GM19035 (cell line): ENCODE results near the gene FNTB.

Experiments used
- ATAC-seq: cut with Tn5 transposase; IDR thresholded peaks from one replicate; pipeline ENCODE4 v1.9.1; 2021; ENCODE audit not compliant: unreplicated experiment

FNTB gene

DNA sequence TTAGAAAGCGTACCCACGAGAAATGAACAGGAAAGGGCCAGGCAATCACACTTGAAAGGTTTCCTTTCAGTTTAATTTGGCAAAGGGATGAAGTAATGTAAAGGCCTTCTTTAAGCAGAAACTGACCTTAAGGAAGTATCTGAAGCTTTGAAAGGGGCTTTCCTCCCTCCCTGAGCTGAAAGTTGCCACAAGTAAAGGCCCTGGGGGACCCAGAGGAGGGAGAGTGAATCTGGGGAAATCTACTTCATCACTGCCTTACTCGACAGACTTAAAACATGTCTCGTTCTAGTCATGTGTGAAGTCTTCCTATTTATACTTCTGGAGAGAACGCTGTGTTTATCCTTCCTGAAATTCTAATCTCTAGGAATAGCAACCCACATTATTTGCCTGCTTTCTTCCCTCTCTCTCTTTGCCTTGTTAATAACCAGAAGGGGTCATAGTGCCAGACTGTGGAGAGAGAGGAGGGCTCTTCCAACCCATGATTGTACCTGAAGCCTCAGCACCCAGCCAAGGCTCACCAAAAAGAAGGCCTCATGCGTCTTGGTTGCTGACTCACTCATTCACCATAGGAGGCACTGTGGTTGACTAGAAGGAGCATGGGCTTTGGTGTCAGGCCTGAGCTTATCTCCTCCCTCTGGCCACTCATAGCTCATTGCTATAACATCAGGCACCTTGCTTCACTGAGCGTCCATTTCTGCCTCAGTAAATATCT, 33.9 kb upstream of the FNTB start:
- ATAC-seq: no peak

DNA sequence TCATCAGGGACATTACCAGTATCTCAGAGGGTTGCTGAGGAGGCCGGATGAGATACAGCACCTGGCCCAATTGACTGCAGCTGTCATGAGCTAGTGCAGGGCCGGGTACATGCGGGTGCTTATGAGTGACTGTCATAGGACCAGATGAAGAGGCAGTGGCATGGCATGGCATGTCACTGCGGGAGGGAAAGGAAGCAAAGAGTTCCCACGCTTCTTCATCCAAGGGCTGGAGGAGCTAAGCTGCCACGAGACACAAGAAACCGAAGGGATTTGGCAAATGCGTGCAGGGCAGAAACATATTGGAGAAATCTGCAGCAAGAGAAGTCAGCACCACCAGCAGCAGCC, 33.4 kb upstream of the FNTB start:
- no peak for ATAC-seq

DNA sequence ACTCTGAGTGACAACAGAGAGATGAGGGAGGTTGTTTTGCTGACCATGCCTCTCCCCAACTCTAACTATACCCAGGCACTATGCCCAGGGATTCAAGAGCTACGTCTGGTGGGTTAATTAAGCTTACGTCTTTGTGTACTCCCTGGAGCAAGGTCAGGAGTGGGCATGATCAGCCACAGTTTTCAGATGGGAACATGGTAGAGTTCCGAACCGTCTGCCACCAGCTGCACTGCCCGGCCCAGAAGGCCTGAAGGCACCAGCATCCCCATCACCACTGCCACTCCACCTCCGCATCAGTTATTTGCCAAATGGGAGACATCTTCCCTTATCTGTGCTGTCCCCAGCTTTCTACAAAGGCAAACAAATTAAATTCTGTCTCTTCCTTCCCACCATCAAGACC, 33.0 kb upstream of the FNTB start:
- ATAC-seq: no peak

DNA sequence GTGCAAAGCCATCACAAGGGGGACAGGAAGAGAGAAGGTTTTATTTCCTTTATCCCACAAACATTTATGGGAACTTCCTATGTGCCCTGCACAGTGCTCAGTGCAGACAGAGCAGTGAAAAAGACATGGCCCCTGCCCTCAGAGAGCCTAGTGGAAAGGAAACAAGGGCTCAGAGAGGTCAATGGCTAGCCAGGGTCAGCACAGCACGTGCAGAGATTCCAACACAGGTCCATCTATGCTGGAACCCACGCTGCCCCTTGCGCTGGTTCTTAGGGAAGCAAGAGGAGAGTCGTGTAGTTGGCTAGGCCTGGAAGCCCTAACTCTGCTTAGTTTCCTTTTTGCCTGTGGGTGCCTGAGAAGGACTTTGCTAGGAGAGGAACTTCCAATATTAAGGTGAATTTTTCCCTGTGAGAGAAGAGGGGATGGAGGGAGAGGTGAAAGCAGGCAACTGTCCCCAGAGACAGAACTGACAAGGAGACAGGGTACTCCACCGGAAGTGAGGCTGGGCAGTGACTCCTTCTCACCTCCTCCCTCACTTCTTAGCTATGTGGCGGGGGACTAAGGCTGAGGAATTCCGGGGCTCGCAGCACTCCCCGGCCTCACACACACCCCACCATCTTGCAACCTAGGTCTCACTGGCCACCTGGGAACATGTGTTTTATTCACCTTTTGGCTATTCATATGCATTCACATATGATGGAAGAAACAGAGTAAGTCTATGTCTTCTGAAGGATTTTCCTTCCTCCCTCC, 32.0 kb upstream of the FNTB start:
- ATAC-seq: no peak

DNA sequence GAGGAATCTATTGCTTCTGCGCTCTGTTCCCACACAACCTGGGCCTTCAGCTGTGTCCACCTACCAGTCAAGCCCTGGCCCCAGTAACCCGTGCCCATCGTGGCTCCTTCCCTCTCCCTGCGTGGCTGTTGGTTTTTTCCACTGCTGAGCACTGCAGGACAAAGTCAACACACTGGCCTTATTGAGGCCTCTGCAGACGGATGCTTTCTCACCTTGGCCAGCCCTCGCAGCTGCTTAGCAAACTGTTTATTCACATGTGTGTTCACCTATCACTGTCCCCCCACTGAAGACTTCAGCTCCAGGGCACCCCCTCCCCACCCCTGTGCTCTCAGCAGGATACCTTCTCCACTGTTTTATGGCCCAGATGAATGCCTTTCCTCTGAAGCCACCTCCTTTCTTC, 31.4 kb upstream of the FNTB start:
- no peak for ATAC-seq

DNA sequence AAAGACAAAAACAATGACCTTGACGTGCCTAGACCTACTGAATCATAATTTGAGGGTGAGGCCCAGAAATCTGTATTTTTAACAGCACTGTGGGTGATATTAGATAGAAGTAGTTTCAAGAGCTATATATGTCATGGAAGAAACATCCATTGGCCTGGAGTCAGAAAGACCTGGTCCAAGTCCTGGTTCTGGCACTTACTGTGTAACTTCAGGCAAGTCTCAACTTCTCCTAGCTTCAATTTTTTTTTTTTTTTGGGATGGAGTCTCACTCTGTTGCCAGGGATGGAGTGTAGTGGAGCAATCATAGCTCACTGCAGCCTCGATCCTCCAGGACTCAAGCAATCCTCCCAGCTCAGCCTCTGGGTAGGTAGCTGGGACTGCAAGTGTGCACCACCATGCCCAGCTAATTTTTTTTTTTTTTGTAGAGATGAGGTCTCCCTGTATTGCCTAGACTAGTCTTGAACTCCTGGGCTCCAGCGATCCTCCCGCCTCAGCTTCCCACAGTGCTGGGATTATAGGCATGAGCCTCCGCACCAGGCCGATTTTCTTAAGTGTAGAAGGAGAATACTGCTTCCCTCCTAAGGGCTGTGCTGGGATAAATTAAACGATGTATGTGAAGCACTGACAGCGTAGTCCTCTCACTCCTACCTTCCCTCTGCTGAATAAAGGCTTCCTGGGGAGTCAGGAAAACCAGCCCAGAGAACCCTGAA, 29.8 kb upstream of the FNTB start:
- ATAC-seq: no peak

DNA sequence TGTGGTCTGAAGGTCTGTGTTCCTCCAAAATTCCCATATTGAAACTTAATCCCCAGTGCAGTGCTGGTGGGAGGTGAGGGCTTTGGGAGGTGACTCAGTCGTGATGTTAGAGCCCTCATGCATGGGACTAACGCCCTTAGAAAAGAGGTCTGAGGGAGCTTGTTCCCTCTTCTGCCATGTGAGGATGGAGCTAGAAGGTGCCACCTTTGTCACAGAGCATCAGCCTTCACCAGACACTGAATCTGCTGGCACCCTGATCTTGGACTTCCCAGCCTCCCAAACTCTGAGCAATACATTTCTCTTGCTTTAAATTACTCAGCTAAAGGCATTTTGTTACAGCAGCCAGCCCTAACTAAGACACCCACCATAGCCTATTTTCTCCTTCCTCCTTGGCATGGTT, 28.5 kb upstream of the FNTB start:
- no peak for ATAC-seq

DNA sequence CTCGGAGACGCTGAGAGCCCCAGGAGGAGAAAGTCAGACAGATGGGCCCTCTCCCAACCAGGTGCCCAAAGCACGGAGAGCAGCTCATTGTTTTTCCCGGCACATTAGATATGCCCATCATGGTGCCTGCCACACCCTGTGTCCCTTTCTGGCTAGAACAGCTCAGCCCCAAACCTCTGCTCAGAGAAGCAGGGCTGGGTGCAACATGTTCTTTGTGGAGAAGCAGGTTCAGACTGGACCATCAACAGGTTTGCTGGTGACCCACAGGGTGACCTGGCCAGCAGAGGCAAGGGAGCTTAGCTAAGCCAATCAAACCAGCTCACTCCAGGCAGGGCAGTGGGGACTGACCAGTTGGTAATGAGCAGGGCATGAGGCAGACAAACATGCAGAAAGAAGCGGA, 28.0 kb upstream of the FNTB start:
- ATAC-seq: no peak

DNA sequence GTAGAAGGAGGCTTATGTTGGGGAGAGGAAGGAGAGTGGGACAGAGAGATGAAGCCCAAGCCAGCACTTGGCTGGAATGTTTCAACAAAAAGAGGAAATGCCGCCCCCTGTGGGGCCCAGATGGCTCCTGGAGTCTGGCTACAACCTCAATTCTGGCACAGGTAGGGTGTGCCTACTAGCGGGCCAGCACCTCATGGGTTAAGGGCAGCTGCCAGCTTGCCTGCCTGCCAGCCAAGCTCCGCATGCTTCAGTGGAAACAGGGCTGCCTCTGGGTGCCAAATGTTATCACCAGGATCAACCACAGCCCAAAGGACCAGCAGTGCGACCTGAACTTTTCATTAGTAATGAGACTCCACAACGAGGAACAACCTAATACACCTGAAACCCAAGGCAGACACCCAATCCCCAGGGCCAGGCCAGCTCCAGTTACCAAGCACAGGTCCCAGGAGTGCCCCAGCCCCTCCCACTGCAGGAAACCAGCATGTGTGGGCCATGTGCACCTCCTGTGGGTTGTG, 25.9 kb upstream of the FNTB start:
- ATAC-seq: no peak

DNA sequence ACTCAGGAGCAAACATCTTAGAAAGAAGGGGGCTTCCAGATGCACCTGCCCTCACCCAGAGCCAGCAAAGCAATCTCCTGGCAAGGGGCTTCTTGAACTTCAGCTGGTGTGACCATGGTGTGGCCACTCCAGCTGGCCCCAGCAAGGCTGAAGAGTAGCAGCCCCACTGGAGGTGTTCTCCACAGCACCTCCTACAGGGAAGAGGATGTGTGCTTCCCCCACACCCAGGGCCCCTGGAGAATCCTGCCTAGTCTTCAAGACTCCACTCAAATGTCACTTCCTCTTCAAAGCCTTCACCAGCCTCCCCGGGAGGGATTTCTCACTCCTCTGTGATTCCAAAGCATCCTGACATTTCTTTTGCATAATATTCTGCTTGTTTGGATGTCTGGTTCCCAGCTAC, 23.1 kb upstream of the FNTB start:
- no peak for ATAC-seq

DNA sequence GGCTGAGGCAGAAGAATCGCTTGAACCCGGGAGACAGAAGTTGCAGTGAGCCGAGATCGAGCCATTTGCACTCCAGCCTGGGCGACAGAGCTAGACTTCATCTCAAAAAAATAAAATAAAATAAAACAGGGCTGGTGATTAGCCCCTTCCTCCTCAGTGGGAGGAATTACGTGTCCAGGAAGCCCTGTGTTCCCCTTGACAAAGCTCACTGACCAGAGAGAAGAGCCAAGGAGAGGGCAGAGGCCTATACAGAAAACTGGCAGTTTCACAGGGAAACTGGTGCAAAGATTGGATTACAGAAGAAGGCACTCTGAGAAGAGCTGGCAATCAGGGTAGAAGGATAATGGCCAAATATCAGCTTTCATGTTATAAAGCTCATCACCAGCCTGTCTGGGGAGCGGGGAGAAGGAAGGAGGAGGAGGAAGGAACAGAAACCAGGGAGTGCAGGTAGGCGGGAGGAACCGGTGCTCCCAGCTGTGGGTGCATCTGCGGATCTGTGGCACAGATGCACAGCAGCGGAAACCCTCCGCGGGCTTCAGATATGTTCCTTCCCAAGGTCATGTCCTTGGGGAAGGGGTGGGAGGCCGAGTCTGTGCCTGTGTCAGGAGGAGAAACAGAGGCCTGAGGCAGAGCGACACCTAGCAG, 21.2 kb upstream of the FNTB start:
- ATAC-seq: no peak

DNA sequence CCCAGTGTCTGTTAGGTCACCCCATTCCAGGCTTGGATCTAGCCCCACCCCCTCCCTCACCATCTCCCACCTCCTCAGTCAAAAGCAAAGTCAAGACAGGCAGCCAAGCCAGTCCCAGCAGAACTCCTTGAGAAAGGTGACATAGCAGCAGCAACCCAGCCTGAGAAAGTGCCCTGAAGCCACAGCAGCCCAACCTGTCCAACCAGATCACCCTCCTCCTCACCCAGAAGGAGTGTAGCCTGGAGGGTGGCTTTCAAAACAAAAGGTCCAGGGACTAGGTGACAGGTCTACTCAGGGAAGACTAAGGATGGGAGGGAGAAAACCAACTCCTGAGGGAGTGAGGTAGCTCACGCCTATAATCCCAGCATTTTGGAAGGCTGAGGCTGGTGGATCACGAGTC, 19.7 kb upstream of the FNTB start:
- no peak for ATAC-seq

DNA sequence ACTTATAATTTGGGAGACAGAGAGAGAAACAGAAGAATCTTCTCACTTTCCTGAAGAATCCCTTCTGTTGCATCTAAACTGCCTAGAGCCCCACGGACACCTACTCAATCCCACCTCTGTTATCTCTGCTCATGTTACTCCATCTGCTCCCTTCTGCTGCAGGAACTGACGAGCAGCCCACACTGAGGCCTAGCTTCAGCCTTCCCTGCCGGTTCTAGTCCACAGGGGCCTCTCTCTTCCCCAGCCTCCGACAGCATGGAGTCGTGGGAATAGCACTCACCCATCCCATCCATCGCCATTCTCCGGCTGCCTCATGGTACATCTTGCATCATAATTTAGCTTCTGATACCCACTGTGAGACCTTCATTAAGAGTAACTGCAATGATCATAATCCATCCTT, 18.5 kb upstream of the FNTB start:
- no peak for ATAC-seq

DNA sequence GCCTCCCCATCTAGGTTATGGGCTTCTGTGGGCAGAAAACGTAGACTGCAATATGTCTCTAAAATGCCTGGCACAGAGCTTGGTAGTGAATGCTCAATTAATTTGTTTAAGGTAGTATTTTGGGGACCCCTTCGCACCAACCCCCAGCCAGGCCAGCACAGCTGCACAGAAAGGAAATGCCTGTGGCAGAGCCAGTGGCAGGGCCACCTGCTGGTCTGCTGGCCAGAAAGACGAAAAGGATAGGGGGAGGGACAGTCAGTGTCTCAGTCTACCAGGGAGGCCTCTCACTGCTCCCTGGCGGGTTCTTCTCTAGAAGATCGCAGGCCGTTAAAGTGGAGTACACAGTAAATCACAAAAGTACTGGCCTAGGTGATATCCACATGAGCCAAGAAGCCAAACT, 18.0 kb upstream of the FNTB start:
- ATAC-seq: no peak

DNA sequence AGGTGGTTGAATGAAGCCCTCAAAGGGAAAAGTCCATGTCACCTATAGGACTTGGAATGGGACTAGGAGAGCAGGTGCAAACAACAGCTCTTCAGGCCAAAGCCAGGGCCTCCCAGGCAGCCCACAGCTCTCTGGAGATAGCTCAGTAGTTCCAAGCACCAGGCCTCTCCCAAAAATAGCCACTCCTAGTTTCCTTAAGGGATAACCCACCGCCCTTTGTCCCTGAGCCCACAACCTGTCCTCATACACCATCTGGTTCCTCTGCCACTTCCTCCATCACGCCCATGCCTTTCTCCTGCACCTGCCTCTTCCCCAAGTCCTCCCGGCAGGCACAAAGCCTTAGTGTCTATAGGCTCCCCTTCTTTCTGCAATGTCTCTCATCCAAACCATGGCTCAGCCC, 16.7 kb upstream of the FNTB start:
- no peak for ATAC-seq

DNA sequence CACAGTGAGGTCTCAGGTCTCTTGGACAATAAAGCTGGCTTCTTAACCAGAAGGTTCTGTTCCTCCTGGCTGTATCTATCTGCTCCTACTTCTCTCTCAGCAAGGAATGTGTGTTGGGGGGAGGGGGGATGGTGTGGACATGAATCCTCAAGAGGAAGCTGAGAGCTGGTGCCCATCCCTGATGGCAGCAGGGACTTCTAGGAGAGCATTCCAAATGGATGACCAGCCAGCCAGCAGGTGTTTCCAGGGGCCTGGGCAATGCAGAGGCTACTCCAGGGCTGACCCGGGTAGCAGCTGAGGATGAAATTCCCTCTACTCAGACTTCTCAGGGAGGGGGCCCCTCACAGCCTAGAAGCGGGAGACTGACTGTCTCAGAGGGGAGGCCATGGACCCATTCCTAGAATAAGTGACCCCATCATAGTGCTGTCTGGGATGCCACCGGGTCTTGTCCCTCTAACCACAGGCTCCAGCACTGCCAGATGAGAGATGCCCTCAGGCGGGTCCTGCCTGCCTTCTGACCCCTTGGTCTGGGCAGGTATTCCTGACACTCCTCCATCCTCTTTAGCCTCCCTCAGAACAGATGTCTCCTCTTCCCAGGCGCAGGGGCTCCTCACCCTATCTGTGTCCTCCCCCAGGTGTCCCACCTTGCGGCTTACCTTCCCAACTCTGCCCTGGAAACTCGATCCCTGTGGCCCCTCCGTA, 15.8 kb upstream of the FNTB start:
- ATAC-seq: no peak

DNA sequence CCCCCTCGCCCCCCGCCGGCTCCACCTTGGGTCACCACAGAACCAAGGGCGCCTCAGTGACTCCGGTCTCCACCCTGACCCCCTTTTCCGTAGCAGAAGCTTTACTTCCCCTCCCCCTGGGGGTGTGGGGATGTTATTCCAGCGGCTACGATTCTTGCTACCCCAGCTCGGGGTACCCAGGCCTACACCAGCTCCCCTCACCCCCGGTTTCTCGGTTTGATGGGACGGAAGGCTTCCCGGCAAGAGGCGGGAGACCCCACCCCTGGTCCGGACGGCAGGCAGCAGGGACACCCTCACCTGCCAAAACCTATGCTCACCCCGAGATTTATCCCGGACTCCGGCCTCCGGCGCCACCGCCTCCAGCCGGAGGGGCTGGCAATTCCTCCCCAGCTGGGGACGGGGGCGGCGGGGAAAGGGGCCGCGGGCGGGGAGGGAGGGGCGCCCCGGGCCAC, 15.2 kb upstream of the FNTB start:
- no peak for ATAC-seq

DNA sequence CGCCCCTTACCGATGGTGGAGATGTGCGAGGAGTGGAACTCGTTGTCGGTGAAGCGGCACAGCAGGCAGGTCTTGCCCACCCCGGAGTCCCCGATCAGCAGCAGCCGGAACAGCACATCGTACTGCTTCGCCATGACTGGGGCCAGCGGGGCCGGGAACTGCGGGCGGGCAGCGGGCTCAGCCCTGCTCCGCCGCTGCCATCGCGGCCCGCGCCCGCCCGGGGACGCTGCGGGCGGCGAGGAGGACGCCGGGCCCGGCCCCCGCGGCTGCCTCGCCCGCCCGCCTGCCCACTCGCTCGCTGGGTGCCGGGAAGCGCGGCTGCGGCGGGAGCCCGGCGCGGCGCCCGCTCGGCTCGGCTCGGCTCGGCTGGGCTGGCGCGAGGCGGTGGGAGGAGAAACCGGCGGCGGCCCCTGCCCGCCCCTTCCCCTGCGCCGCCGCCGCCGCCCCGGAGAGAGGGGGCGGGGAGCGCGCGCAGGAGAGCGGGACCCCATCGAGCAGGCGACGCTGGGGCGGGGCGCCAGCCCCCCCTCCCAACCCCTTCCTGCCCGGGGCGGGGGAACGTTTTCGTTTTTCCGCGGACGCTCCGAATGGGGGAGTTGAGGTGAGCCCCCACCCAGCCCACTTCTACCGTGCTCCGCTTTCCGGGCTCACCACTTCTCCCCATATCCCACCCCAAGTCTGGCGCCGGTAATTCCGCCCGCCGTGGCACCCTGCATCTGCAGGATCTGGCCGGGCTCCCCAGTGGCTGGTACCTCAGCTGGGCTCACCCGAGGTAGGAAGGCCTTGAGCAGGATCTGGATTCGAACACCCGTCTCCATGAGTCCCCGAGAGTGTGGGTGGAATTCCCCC, 14.5 kb upstream of the FNTB start, which contains the start of gene RAB15:
Gene RAB15, minus strand, starts transcription at position 394 of the 849 bp plus-strand sequence. Its CDS starts 260 bp downstream, at position 134.
- ATAC-seq: no peak

DNA sequence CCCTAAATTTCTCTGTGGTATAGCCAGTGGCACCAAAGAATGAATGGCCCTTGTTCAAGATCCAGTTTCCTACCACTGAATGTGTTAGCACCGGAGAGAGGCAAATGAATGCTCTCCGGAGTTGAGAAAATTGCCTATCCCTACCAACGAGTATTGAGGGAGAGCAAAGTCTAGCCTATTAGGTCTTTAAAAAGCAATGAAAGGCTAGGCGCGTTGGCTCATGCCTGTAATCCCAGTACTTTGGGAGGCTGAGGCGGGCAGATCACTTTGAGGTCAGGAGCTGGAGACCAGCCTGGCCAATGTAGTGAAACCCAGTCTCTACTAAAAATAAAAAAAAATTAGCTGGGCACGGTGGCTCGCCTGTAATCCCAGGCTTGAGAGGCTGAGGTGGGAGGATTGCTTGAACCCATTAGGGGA, 13.7 kb upstream of the FNTB start:
- no peak for ATAC-seq

DNA sequence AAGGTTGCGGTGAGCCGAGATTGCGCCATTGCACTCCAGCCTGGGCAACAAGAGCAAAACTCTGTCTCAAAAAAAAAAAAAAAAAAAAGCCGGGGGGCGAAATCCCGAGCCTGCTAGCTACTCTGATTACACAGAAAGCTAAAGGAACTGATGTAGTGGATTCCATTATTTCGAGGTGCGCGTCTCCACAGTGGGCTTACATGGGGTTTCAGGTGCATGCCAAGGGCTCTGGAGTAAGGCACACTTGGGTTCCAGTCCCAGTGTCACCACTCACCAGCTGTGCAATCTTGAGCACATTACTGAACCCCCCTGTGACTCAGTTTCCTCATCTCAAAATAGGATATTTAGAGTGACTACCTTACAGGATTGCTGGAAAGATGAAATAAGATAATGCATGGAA, 12.9 kb upstream of the FNTB start:
- no peak for ATAC-seq
